ENCODE measurements around the gene SLC38A8.

DNA sequence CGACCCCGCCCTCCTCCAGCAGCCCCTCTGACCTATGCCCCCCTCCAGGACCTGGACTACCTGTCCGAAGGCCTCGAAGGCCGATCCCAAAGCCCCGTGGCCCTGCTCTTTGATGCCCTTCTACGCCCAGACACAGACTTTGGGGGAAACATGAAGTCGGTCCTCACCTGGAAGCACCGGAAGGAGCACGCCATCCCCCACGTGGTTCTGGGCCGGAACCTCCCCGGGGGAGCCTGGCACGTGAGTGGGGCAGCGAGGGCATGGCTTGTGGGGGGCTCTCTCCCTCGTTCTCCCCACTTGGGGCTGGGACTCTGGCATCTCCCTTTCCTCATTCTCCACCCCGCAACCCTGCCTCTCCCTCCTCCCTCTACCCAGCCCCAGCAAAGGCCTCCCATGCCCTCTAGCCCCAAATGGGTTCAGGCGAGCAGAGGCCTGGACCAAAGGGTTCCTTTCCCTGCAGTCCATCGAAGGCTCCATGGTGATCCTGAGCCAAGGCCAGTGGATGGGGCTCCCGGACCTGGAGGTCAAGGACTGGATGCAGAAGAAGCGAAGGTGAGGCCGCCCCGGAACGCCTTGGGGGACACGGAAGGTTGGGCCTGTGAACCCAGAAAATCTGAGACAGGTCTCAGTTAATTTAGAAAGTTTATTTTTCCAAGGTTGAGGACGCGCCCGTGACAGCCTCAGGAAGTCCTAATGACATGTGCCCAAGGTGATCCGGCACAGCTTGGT, 81.9 kb downstream of the SLC38A8 start:
- TF ChIP-seq CTCF (IDR thresholded peaks at IDR 0.05): no peak
- no peak for TF ChIP-seq EZH2 (IDR thresholded peaks at IDR 0.05; ENCODE audit: borderline replicate concordance, insufficient read depth, low read depth, low read length, poor library complexity, severe bottlenecking)
